Measurements from ENCODE around the gene FGD6. TPM values are rescaled to one million over a fixed set of nuclear protein-coding genes. Genes with fewer than 3 reads are reported as not detected.

The FGD6 gene
- total and polyA plus RNA-seq, 9 donors = 4.5 to 18.7 (median 15.2) TPM

- H3K9me3 ChIP-seq = no peaks in the 10 kb centered on the region
- H3K4me3 ChIP-seq = no peak overlapping the region
- 75 to 80% (median 79%) methylated on average over 3 of the region's 3 CpGs for WGBS, 3 donors
Measured at GRCh38 chr12:95114766-95115405, 102.4 kb downstream of the FGD6 start.

GRCh38 chr12:95107362-95107761 is 109.9 kb downstream of the FGD6 start:
- H3K4me3 ChIP-seq = no peak overlapping the region
- H3K4me1 ChIP-seq (ENCODE audit: insufficient read depth) = no peaks in the 10 kb centered on the region
- peaks cover 3% of the 10 kb centered on the region for H3K36me3 ChIP-seq
- 80 to 88% (median 83%) methylated on average over 7 of the region's 7 CpGs for WGBS, 3 donors
- no peak for DNase-seq
- TF ChIP-seq CTCF (IDR thresholded peaks at IDR 0.05) (no peak), EP300 (IDR thresholded peaks at IDR 0.05) (no peak), POLR2A (IDR thresholded peaks at IDR 0.05) (no peak)
- H3K9me3 ChIP-seq = no peaks in the 10 kb centered on the region
- H3K27me3 ChIP-seq = no peaks in the 10 kb centered on the region
- H3K27ac ChIP-seq = no peak overlapping the region
- intact Hi-C loops (cut with DNase I) = no loop called here

More at GRCh38 chr12:95114766-95115405, 102.4 kb downstream of the FGD6 start:
- intact Hi-C loops (cut with DNase I) = loop anchor here (5.0 to 10.0 kb wide), 5 partner anchors 102 to 422 kb away; partner anchors contain the start of genes FGD6 (in 2 of the 4) and VEZT (in 2 of the 4)
- Histone ChIP-seq H3K4me1 (ENCODE audit: insufficient read depth) (peaks cover 6% of the 10 kb centered on the region), H3K27ac (no peak overlapping the region), H3K36me3 (no peaks in the 10 kb centered on the region), H3K27me3 (no peaks in the 10 kb centered on the region)
- no peak for TF ChIP-seq EP300 (IDR thresholded peaks at IDR 0.05)
- TF ChIP-seq POLR2A (IDR thresholded peaks at IDR 0.05) = no peak
- TF ChIP-seq CTCF (IDR thresholded peaks at IDR 0.05) = no peak
- DNase-seq = no peak

- Histone ChIP-seq H3K9me3 (no peaks in the 10 kb centered on the region), H3K27me3 (no peaks in the 10 kb centered on the region), H3K36me3 (peaks cover 3% of the 10 kb centered on the region), H3K4me1 (ENCODE audit: insufficient read depth) (no peaks in the 10 kb centered on the region), H3K4me3 (no peak overlapping the region), H3K27ac (no peak overlapping the region)
- WGBS, 3 donors = 94 to 95% (median 95%) methylated on average over 8 of the region's 8 CpGs
- TF ChIP-seq CTCF (IDR thresholded peaks at IDR 0.05) (no peak), EP300 (IDR thresholded peaks at IDR 0.05) (no peak), POLR2A (IDR thresholded peaks at IDR 0.05) (no peak)
- DNase-seq = no peak
- intact Hi-C loops (cut with DNase I) = no loop called here
Measured at GRCh38 chr12:95105540-95105939, 111.7 kb downstream of the FGD6 start.

GRCh38 chr12:95104919-95105452 is 112.3 kb downstream of the FGD6 start:
- H3K27ac ChIP-seq = no peak overlapping the region
- WGBS, 3 donors = 90 to 95% (median 95%) methylated on average over 2 of the region's 2 CpGs

More at GRCh38 chr12:95104919-95105452, 112.3 kb downstream of the FGD6 start:
- H3K36me3 ChIP-seq = peaks cover 3% of the 10 kb centered on the region
- no peak for TF ChIP-seq CTCF (IDR thresholded peaks at IDR 0.05)
- no peak for TF ChIP-seq EP300 (IDR thresholded peaks at IDR 0.05)
- no peak for TF ChIP-seq POLR2A (IDR thresholded peaks at IDR 0.05)
- no peak for DNase-seq
- intact Hi-C loops (cut with DNase I) = no loop called here
- no peaks in the 10 kb centered on the region for H3K9me3 ChIP-seq
- H3K4me1 ChIP-seq (ENCODE audit: insufficient read depth) = no peaks in the 10 kb centered on the region
- no peaks in the 10 kb centered on the region for H3K27me3 ChIP-seq
- no peak overlapping the region for H3K4me3 ChIP-seq

All from ovary (tissue), 9 donors.